ENCODE measurements around the gene TIMM8A.

GRCh38 chrX:101347859-101348451, 587 bp downstream of the TIMM8A start:
- TF ChIP-seq CTCF (IDR thresholded peaks at IDR 0.05) = no peak
- TF ChIP-seq POLR2AphosphoS5 (IDR thresholded peaks at IDR 0.05) = no peak

Measured in upper lobe of left lung (tissue), 4 donors.